HEK293 (cell line): Measurements from ENCODE around the gene RGS7BP.

Experiments used
- CTCF ChIA-PET: fragments of 350-600 bp; formaldehyde crosslinking; extraction: SDS; loops from one replicate; lab custom pipeline; 2021; ENCODE audit warnings: antibody characterized with exemption; lab: Yijun Ruan, JAX
- POLR2A ChIA-PET: fragments of 300-600 bp; formaldehyde crosslinking; extraction: SDS; loops from one replicate; lab custom pipeline; 2020; ENCODE audit warnings: antibody characterized with exemption, inconsistent platforms; lab: Yijun Ruan, JAX
- H3K27ac ChIP-seq: fragments of 200-500 bp; sonication (Bioruptor generic); 2 replicates; pipeline ENCODE4 v1.5.1; 2014; ENCODE audit warnings: low read depth, low read length, control low read depth, inconsistent platforms; ENCODE audit errors: extremely low read depth
- H3K36me3 ChIP-seq, 2 experiments: fragments of 200-500 bp in 1 of 2; sonication (Bioruptor generic) in 1 of 2; 1 replicate in 1 of 2; 2 replicates in 1 of 2; pipeline ENCODE4 v1.5.1; 2014 to 2017; ENCODE audit warnings: inconsistent platforms in 2 of 2, low read length in 2 of 2; ENCODE audit not compliant: control insufficient read depth in 2 of 2, insufficient read depth in 1 of 2
- H3K4me1 ChIP-seq: fragments of 200-500 bp; sonication (Bioruptor generic); 2 replicates; pipeline ENCODE4 v1.5.1; 2014; ENCODE audit warnings: mild to moderate bottlenecking, low read length, inconsistent platforms; ENCODE audit not compliant: control insufficient read depth, insufficient read depth
- H3K4me3 ChIP-seq: 2 replicates; pipeline ENCODE4 v1.5.1; 2011; ENCODE audit warnings: low read depth, mild to moderate bottlenecking, control low read depth, low read length, moderate library complexity
- H3K9me3 ChIP-seq: fragments of 200-500 bp; sonication (Bioruptor generic); 2 replicates; pipeline ENCODE4 v1.5.1; 2014; ENCODE audit warnings: low read depth, low read length, inconsistent platforms; ENCODE audit not compliant: control insufficient read depth, insufficient read depth
- KLF9 ChIP-seq: fragments of 450-650 bp; formaldehyde crosslinking; IDR thresholded peaks from 2 replicates; pipeline ENCODE4 v1.5.1; 2016; ENCODE audit warnings: missing biosample characterization, missing genetic modification characterization, low read depth
- MEIS1 ChIP-seq: sonication (generic); formaldehyde crosslinking; IDR thresholded peaks from 2 replicates; pipeline ENCODE4 v1.8.1; 2022; ENCODE audit warnings: missing genetic modification reagents, mild to moderate bottlenecking, borderline replicate concordance
- MYNN ChIP-seq: fragments of 450-650 bp; formaldehyde crosslinking; IDR thresholded peaks from 2 replicates; pipeline ENCODE4 v1.5.1; 2016; ENCODE audit warnings: missing biosample characterization, missing genetic modification characterization, borderline replicate concordance
- OVOL3 ChIP-seq: fragments of 450-650 bp; formaldehyde crosslinking; IDR thresholded peaks from 2 replicates; pipeline ENCODE4 v1.5.1; 2016; ENCODE audit warnings: missing biosample characterization, missing genetic modification characterization
- PBX3 ChIP-seq: sonication (generic); formaldehyde crosslinking; IDR thresholded peaks from 2 replicates; pipeline ENCODE4 v1.8.1; 2022; ENCODE audit warnings: mild to moderate bottlenecking, moderate library complexity, missing genetic modification reagents
- SCRT2 ChIP-seq: fragments of 450-650 bp; formaldehyde crosslinking; IDR thresholded peaks from 2 replicates; pipeline ENCODE4 v1.5.1; 2016; ENCODE audit warnings: missing biosample characterization, missing genetic modification characterization
- SP2 ChIP-seq: fragments of 450-650 bp; formaldehyde crosslinking; IDR thresholded peaks from 2 replicates; pipeline ENCODE4 v1.5.1; 2016; ENCODE audit warnings: missing biosample characterization, missing genetic modification characterization
- TRIM28 ChIP-seq: IDR thresholded peaks from 2 replicates; pipeline ENCODE4 v1.6.1; 2011; ENCODE audit warnings: low read length, control low read depth, borderline replicate concordance
- WT1 ChIP-seq: fragments of 450-650 bp; formaldehyde crosslinking; IDR thresholded peaks from 2 replicates; pipeline ENCODE4 v1.5.1; 2016; ENCODE audit warnings: missing biosample characterization, missing genetic modification characterization
- ZBTB17 ChIP-seq: fragments of 450-650 bp; formaldehyde crosslinking; IDR thresholded peaks from 2 replicates; pipeline ENCODE4 v1.5.1; 2016; ENCODE audit warnings: missing biosample characterization, missing genetic modification characterization
- ZBTB20 ChIP-seq: fragments of 450-650 bp; formaldehyde crosslinking; IDR thresholded peaks from 2 replicates; pipeline ENCODE4 v1.5.1; 2016; ENCODE audit warnings: missing biosample characterization, missing genetic modification characterization
- ZBTB21 ChIP-seq: fragments of 450-650 bp; formaldehyde crosslinking; IDR thresholded peaks from 2 replicates; pipeline ENCODE4 v1.5.1; 2017; ENCODE audit warnings: missing biosample characterization, missing genetic modification characterization
- ZNF112 ChIP-seq: fragments of 450-650 bp; formaldehyde crosslinking; IDR thresholded peaks from 2 replicates; pipeline ENCODE4 v1.5.0; 2017; ENCODE audit warnings: missing biosample characterization, missing genetic modification characterization
- ZNF114 ChIP-seq: fragments of 450-650 bp; formaldehyde crosslinking; IDR thresholded peaks from 2 replicates; pipeline ENCODE4 v1.5.0; 2017; ENCODE audit warnings: missing biosample characterization, missing genetic modification characterization
- ZNF140 ChIP-seq: fragments of 450-650 bp; formaldehyde crosslinking; IDR thresholded peaks from 2 replicates; pipeline ENCODE4 v1.5.1; 2016; ENCODE audit warnings: missing biosample characterization, missing genetic modification characterization
- ZNF16 ChIP-seq: fragments of 450-650 bp; formaldehyde crosslinking; IDR thresholded peaks from 2 replicates; pipeline ENCODE4 v1.5.1; 2016; ENCODE audit warnings: low read depth, missing biosample characterization, missing genetic modification characterization
- ZNF223 ChIP-seq: fragments of 450-650 bp; formaldehyde crosslinking; IDR thresholded peaks from 2 replicates; pipeline ENCODE4 v1.5.1; 2016; ENCODE audit warnings: missing biosample characterization, missing genetic modification characterization
- ZNF239 ChIP-seq: fragments of 450-650 bp; formaldehyde crosslinking; IDR thresholded peaks from 2 replicates; pipeline ENCODE4 v1.5.1; 2016; ENCODE audit warnings: missing biosample characterization, missing genetic modification characterization
- ZNF37A ChIP-seq: fragments of 450-650 bp; IDR thresholded peaks from 2 replicates; pipeline ENCODE4 v1.5.1; 2018; ENCODE audit warnings: missing biosample characterization, missing genetic modification characterization
- ZNF391 ChIP-seq: fragments of 450-650 bp; formaldehyde crosslinking; IDR thresholded peaks from 2 replicates; pipeline ENCODE4 v1.5.1; 2016; ENCODE audit warnings: low read depth, missing biosample characterization, missing genetic modification characterization, borderline replicate concordance
- ZNF510 ChIP-seq: fragments of 450-650 bp; formaldehyde crosslinking; IDR thresholded peaks from 2 replicates; pipeline ENCODE4 v1.5.1; 2018; ENCODE audit warnings: mild to moderate bottlenecking, missing genetic modification characterization, missing biosample characterization; ENCODE audit not compliant: insufficient replicate concordance
- ZNF513 ChIP-seq: fragments of 450-650 bp; IDR thresholded peaks from 2 replicates; pipeline ENCODE4 v1.5.1; 2018; ENCODE audit warnings: missing biosample characterization, missing genetic modification characterization
- ZNF514 ChIP-seq: fragments of 450-650 bp; formaldehyde crosslinking; IDR thresholded peaks from 2 replicates; pipeline ENCODE4 v1.5.1; 2016; ENCODE audit warnings: missing biosample characterization, missing genetic modification characterization
- ZNF529 ChIP-seq: fragments of 450-650 bp; formaldehyde crosslinking; IDR thresholded peaks from 2 replicates; pipeline ENCODE4 v1.5.1; 2017; ENCODE audit warnings: missing genetic modification characterization, missing biosample characterization; ENCODE audit not compliant: insufficient replicate concordance
- ZNF585B ChIP-seq: fragments of 450-650 bp; formaldehyde crosslinking; IDR thresholded peaks from 2 replicates; pipeline ENCODE4 v1.5.1; 2016; ENCODE audit warnings: missing biosample characterization, missing genetic modification characterization
- ZNF707 ChIP-seq: fragments of 450-650 bp; formaldehyde crosslinking; IDR thresholded peaks from 2 replicates; pipeline ENCODE4 v1.5.1; 2016; ENCODE audit warnings: missing biosample characterization, missing genetic modification characterization
- ZNF76 ChIP-seq: fragments of 450-650 bp; formaldehyde crosslinking; IDR thresholded peaks from 2 replicates; pipeline ENCODE4; 2016; ENCODE audit warnings: low read depth, missing biosample characterization, missing genetic modification characterization, borderline replicate concordance
- ZNF776 ChIP-seq: fragments of 450-650 bp; formaldehyde crosslinking; IDR thresholded peaks from 2 replicates; pipeline ENCODE4 v1.5.0; 2017; ENCODE audit warnings: missing biosample characterization, missing genetic modification characterization, borderline replicate concordance
- ZNF785 ChIP-seq: fragments of 450-650 bp; formaldehyde crosslinking; IDR thresholded peaks from 2 replicates; pipeline ENCODE4 v1.5.1; 2016; ENCODE audit warnings: missing biosample characterization, missing genetic modification characterization
- TF ChIP-seq, protein P1 (sequence below): fragments of 450-650 bp; formaldehyde crosslinking; IDR thresholded peaks from 2 replicates; pipeline ENCODE4 v1.5.1; 2016; ENCODE audit warnings: missing biosample characterization, missing genetic modification characterization
- TF ChIP-seq, protein P2 (sequence below): fragments of 450-650 bp; formaldehyde crosslinking; IDR thresholded peaks from 2 replicates; pipeline ENCODE4 v1.5.1; 2016; ENCODE audit warnings: missing biosample characterization, missing genetic modification characterization

The RGS7BP gene

DNA sequence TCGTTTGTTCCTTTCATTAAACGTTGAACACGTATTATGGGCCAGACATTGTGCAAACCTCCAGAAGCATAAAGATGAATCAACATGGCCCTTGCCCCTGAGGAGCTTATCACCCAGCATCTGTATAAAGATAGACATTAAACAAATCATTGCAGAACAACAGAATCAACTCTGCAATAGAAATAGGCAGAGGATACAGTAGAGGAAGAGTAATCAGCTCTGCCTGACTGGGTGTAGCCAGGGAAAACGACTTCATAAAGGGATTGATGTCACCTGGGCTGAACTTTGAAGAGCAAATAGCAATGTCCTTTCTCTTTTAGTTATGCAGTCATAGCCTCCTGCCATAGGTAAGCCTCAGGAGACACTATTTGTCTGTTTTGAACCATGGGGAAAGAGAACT, 13.4 kb downstream of the RGS7BP start (continued):
- TF ChIP-seq, protein P1, sequence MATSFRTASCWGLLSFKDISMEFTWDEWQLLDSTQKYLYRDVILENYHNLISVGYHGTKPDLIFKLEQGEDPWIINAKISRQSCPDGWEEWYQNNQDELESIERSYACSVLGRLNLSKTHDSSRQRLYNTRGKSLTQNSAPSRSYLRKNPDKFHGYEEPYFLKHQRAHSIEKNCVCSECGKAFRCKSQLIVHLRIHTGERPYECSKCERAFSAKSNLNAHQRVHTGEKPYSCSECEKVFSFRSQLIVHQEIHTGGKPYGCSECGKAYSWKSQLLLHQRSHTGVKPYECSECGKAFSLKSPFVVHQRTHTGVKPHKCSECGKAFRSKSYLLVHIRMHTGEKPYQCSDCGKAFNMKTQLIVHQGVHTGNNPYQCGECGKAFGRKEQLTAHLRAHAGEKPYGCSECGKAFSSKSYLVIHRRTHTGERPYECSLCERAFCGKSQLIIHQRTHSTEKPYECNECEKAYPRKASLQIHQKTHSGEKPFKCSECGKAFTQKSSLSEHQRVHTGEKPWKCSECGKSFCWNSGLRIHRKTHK (tag by site-specific recombination), result no peak
- TF ChIP-seq MYNN (tag by site-specific recombination) (no peak), PBX3 (CRISPR knock-in tag) (no peak)
- TF ChIP-seq, all 188 proteins: peak for 0

DNA sequence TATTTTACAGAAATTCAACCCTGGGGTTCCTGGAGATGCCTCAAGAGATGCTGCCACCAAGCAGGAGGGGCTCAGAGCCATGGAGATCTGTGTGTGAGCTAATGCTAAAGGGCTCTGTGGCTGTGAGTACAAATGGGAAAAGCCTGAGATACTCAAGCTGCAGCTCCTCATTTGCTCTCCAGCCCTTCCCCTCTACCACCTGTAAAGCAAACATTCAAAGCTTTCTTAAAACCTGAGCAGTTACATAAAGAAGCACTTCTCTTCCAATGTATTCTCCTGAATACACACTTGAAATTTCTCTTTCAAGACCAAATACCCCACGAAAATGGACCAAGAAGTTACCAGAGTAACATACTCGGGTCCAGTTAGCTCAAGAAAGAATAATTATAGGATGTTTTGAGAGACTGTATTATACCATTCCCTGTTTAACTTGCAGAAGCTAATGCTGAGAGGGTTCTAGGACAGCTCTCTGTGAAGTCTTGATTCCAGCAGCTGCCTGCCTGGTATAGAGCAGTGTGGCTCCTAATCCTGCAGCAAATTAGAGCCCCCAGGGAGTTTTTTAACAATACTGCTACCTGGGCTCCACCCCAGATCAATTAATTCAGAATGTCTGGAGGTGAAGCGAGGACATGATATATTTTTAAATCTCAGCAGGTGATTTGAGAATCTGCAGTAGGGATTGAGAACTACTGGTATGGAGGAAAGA, 21.1 kb downstream of the RGS7BP start:
- Histone ChIP-seq H3K36me3 (no peaks in the 10 kb centered on the region), H3K9me3 (no peaks in the 10 kb centered on the region), H3K27ac (no peak overlapping the region), H3K4me3 (no peak overlapping the region), H3K4me1 (no peaks in the 10 kb centered on the region)
- TF ChIP-seq ZNF239 (tag by site-specific recombination) (no peak), TRIM28 (no peak), ZNF510 (tag by site-specific recombination) (no peak), ZNF114 (tag by site-specific recombination) (no peak), ZNF776 (tag by site-specific recombination) (no peak), SP2 (no peak), MEIS1 (CRISPR knock-in tag) (no peak), ZBTB20 (tag by site-specific recombination) (no peak), ZNF16 (tag by site-specific recombination) (no peak), ZNF585B (tag by site-specific recombination) (no peak), ZNF37A (tag by site-specific recombination) (no peak), ZNF223 (tag by site-specific recombination) (no peak), ZNF785 (no peak), ZBTB17 (tag by site-specific recombination) (no peak)
- TF ChIP-seq, protein P2, sequence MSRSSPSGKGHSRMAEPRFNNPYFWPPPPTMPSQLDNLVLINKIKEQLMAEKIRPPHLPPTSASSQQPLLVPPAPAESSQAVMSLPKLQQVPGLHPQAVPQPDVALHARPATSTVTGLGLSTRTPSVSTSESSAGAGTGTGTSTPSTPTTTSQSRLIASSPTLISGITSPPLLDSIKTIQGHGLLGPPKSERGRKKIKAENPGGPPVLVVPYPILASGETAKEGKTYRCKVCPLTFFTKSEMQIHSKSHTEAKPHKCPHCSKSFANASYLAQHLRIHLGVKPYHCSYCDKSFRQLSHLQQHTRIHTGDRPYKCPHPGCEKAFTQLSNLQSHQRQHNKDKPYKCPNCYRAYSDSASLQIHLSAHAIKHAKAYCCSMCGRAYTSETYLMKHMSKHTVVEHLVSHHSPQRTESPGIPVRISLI, result no peak
- POLR2A ChIA-PET, result no interaction called here
- CTCF ChIA-PET, result interaction anchor here (0.7 to 1.2 kb wide), 2 partner anchors 99 to 379 kb away, joined by 3 to 5 read pairs; no protein-coding TSS in a partner anchor

- no peak overlapping the region for H3K4me3 ChIP-seq
- ChIA-PET CTCF (no interaction called here), POLR2A (no interaction called here)
- H3K4me1 ChIP-seq, result no peaks in the 10 kb centered on the region
- no peak overlapping the region for H3K27ac ChIP-seq
- no peaks in the 10 kb centered on the region for H3K36me3 ChIP-seq
- no peaks in the 10 kb centered on the region for H3K9me3 ChIP-seq
- TF ChIP-seq ZNF707 (no peak), OVOL3 (tag by site-specific recombination) (no peak), ZNF514 (tag by site-specific recombination) (no peak), ZBTB21 (tag by site-specific recombination) (no peak), ZNF76 (tag by site-specific recombination) (no peak), SCRT2 (tag by site-specific recombination) (no peak), WT1 (tag by site-specific recombination) (no peak), ZNF513 (tag by site-specific recombination) (no peak), ZNF529 (tag by site-specific recombination) (no peak), ZNF112 (tag by site-specific recombination) (no peak), ZNF140 (tag by site-specific recombination) (no peak), KLF9 (tag by site-specific recombination) (no peak), ZNF391 (tag by site-specific recombination) (no peak)
These were observed 24.3 kb downstream of the RGS7BP start for GRCh38 chr5:64530076-64530475.
